GM19043 (cell line): ENCODE data around the gene SNORC.

Experiments used
- ATAC-seq: cut with Tn5 transposase; IDR thresholded peaks from one replicate; pipeline ENCODE4 v1.9.1; 2021; ENCODE audit warnings: low read depth; ENCODE audit not compliant: unreplicated experiment

Gene SNORC

DNA sequence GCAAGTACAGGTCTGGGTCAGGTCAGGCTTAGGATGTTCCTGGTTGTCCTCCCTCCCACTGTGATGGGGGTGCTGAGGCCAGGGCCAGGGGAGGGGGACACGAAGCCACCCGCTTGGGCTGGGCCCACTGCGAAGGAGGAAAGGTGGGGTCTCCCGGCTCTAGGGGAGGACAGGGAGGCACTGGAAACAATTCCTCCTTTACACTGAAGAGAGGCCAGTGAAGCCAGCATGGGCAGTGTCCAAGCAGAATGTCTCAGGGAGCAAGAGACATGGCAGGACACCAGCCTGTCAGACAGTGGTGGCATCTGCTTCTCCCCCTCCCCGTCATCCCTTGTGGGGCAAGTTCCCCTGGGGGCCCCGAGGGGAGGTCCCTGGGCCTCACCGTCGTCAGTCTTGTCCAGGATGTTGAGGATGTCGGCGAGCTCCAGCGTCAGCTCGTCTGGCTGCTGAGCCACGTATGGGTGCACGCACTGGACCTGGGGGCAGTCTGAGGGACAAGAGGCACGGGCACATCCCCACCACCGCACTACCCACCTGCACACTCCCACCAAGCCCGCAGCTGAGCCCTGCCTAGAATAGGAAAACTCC lies 10.8 kb downstream of the SNORC start:
- no peak for ATAC-seq

DNA sequence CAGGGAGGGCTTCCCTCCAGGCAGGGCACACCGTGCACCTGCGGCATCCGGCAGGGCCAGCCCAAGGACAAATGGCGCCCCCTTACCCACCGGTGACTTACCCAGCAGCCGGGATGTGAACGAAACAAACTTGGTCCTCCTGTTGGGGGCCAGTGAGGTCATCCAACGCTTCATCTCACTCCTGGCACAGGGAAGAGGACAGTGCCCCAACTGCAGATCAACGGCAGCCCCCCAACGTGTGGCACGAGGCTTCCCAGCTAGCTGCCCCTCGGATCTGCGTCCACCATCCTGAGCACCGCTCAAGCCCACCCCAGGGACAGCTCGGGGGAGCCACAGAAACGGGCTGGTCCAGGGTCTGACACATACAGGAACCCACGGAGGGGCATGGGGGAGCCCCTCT lies 12.0 kb downstream of the SNORC start:
- no peak for ATAC-seq

GRCh38 chr2:232882505-232883115 lies 12.5 kb downstream of the SNORC start:
- ATAC-seq = no peak

DNA sequence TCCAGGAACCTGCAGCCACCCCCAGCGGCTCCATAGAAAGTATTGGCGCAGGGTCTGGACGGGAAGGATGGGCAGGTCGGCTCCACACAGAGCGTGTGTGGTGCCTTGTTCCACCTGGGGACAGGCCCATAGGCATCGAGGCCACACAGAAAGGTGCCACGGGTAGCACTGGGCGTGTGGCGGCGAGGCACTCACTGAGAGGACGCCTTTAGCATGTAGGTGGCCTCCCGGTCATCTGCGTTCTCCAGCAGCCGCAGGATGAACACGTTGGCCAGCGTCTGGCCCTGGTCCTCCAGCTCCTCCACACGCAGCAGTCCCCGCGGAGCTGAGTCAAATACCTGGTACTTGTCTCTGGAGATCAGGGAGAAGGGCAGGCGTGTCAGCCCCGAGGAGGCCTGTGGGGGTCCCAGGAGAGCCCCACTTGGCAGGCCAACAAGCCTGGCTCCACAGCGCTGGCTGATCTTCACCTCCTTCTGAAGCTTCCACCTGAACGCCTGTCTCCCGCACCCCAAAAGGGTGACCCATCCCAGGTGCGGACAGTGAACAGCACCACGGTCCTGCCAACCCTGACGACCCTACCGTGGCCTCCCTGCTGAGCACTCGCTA lies 13.2 kb downstream of the SNORC start:
- ATAC-seq = no peak

DNA sequence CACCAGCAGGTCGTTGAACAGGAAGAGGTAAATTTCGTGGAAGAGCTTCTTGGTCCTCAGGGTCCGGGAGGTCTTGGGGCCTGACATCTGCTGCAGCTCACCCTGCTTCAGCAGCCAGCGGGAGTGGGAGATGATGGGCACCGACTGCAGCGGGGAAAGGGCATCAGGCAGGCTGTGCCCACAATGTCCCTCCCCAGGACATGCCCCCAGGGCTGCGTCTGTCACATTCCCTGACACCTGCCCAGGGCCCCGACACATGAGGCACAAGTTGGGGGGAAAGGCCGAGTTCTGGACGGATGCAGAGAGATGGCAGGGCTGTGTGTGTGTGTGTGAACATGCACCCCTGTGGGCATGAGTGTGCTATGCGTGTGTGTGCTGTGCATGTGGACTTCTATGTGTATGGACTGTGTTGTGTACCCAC lies 13.9 kb downstream of the SNORC start:
- no peak for ATAC-seq

DNA sequence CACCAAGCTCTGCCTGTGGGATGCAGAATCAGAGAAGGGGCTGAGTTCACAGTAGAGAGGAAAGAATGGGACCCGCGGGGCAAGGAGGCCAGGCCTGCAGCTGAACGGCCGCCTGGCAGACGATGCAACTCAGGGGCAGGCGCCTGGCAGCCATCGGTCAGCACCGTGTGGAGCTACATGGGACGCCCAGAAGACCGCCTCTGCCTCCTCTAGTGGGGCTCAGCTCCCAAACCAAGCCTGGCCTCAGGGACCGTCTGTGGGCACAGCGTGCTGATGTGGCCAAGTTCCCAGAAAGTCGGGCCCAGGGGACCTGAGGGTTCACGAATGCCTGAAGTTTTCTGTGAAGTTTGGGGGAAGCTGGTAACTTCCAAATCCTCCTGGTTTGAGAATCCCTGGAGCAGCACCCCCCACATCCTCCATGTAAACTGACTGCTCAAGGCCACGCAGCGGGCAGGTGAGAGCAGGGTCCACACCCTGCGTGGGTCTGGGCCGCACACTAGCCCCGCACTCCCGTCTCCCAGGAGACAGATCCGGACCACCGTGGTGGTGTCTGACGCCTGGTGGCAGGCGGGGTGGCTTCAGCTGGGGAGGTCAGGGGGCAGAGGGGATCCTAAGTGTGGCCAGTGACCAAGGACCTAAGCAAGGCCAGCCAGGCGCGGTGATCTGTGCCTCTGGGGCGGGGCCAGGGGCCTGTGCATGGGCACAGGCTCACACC lies 14.6 kb downstream of the SNORC start:
- no peak for ATAC-seq

GRCh38 chr2:232885264-232885961 lies 15.3 kb downstream of the SNORC start:
- no peak for ATAC-seq

DNA sequence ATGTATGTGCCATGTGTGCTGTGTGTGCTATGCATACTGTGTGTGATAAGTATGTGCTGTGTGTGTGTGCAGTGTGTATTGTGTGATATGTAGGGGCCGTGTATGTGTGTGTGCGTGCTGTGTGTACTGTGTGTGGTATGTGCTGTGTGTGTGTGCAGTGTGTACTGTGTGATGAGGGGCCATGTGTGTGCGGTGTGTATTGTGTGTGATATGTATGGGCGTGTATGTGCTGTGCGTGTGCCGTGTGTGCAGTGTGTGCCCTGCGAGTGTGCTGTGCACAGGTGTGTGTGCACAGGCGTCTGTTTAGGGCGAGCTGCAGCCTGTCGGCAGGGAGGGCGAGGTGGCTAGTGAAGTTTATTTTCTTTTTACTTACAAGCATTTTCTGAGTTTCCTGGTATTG lies 16.1 kb downstream of the SNORC start:
- no peak for ATAC-seq

DNA sequence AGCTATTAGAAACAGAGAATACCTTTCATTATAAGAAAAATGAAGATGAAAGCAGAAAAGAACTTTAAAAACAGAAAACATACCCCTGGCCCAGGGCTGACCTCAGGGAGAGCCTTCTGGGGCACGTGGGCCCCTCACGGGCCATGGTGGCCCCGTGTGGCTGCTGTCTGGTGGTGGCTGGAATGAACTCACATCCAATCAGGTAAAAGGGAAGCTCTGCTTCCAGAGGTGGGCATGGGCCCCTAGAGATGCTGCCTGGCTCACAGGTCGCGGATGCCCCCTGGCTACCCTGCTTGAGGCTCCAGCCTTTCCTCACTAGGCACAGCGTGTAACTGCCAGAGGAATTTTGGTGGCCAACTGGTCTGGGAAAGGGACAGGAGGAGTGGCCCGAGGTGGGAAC lies 16.6 kb downstream of the SNORC start:
- no peak for ATAC-seq

GRCh38 chr2:232887171-232887850 lies 17.2 kb downstream of the SNORC start:
- ATAC-seq = no peak

GRCh38 chr2:232888099-232888836 lies 18.2 kb downstream of the SNORC start:
- ATAC-seq = no peak

DNA sequence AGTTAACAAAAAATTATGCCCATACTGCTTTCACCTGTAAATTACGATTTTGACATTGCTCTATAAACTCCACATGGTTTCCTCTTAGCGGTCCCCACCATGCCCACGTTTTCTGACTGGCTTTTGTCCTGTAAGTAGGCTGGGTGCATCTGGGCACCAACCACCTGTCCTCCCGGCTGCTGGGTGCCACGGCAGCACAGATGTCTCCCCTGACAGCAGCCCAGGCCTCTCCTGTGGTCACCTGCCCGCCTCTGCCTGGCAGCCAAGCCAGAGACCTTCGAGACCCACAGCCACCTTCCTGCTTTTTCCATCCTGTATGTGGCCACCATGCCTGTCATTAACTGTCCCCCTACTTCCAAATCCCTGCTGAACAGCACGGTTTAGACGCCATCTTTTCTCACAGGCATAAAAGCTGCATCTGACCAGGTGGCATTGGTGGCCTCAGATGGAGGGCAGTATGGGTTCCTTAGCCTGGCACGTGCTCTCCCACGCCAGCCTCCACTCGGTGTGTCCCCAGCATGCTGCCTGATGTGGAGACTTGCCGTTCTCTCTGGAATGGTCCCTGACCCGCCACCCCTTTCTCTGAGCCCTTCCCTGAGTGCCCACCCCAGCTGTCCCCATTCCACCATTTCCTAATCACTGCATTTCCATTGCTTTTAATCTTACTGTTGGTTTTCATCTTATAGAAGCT lies 18.9 kb downstream of the SNORC start:
- ATAC-seq = no peak

DNA sequence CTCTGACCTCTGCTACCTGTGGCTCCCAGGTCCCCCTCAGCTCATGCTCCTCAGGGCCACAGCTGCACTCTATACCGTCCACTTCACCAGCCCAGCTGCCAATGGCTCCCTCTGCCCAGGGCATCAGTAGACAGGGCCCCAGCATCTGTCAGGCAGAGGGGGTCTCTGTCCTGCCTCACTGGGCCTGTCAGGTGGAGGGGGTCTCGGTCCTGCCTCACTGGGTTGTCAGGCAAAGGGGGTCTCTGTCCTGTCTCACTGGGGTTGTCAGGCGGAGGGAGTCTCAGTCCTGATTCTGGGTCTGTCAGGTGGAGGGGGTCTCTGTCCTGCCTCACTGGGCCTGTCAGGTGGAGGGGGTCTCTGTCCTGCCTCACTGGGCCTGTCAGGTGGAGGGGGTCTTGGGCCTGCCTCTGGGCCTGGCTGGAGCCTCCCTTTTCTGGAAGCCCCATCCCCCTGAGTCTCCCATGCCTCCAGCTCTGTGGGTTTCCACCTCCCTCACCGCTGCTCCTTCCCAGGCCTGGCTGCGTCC lies 19.9 kb downstream of the SNORC start:
- ATAC-seq = no peak

DNA sequence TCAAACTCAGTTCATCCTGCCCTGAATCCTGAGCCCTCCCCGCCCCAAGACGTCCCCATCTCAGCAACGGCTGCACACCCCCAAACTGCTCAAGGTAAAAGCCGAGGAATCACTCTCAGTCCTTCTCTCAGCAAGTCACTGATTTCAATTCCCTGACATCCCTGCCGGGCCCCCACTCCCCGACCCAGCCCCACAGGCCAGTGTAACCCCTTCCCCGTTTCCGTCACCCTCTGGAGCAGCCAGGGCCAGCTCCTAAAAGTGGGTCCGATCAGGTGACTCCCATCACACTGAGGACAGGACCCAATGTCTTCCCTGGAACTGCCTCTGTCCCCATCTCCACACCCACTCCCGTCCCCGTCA lies 20.5 kb downstream of the SNORC start:
- no peak for ATAC-seq

- ATAC-seq = no peak
These were observed 21.0 kb downstream of the SNORC start for GRCh38 chr2:232890896-232891601.

GRCh38 chr2:232891621-232892071 lies 21.6 kb downstream of the SNORC start:
- no peak for ATAC-seq

- no peak for ATAC-seq
These were observed 22.2 kb downstream of the SNORC start for GRCh38 chr2:232892221-232892620.

DNA sequence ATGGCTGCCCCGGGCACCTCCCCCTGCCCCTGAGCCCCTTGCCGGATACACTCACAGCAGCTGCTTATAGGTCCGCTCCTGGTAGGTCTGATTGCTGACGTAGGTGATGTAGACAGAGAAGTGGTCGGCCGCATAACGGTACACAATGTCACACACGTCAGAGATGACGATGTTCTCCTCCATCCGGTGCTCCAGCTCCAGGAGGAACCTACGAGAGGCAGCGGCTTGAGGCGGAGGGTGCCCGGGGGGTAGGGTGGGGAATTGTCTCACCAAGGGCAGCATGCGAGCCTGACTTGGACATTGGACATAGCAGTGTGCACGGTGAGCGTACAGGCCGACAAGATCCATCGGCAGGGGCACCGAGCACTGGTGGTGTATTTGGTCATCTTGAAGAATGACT lies 22.8 kb downstream of the SNORC start:
- no peak for ATAC-seq
